DMS114 treated with DMSO at 0.1 percent for 48 hours (cell line): ENCODE results near the gene LRRC3C.
"Not testable (repeated sequence)": the region's sequence is repeated elsewhere in the genome, so short reads cannot be mapped to it uniquely, and the experiment has no call there.

Experiments
- DNase-seq: peaks from one replicate; lab custom pipeline; 2025; ENCODE audit not compliant: unreplicated experiment; lab: John Stamatoyannopoulos, UW

Gene LRRC3C, protein sequence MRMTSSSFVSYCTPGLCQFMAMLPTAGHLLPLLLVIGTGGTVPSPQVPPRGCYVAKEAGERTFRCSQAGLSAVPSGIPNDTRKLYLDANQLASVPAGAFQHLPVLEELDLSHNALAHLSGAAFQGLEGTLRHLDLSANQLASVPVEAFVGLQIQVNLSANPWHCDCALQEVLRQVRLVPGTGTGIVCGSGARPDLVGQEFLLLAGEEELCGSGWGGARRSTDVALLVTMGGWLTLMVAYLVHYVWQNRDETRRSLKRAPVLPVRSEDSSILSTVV

DNA sequence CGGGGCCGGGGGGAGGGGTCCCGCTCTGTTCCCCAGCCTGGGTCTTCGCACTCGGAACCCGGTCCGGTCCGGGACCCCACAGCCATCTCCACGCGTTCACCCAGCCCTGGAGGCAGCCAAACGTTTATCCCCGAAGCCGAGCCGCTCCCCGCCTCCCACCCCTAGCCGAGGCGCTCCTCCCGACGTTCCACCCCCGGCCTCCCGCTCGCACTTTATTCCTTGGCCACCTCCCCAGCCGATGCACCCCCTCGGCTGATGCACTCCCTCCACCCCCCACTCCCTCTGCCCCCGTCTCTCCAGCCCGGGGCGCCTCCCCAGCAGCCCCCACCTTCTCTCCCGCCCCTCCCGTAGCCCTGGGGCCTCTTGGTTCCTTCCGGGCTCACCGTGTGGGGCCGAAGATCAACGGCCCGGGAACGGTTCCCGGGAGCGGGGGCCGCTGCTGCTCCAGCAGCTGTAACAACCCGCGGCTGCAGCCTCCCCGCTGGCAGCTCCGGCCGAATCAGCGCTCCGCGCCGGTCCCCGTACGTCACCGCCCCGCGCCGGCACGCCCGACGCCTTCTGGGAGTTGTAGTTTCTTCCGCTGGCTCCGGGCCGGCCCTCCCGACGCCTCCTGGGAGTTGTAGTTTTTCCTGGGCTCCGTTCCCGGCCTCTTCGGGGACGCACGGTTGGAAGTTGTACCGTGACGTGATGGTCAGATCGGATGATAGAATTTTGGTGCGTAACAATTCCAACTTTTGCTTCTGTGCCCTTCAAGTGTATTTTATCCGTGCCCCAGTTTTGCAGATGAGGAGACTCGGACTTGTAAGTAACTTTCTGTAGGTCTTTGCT lies at the start of gene LRRC3C, which contains the start of gene ORMDL3:
Gene LRRC3C, plus strand, starts transcription at position 632 of the 828 bp plus-strand sequence. CDS start 13,792 bp downstream, outside the sequence.
Gene ORMDL3, minus strand, starts transcription at position 501 of the 828 bp plus-strand sequence. CDS start 3,398 bp downstream, outside the sequence.
- DNase-seq, result peak; percentile 93

DNA sequence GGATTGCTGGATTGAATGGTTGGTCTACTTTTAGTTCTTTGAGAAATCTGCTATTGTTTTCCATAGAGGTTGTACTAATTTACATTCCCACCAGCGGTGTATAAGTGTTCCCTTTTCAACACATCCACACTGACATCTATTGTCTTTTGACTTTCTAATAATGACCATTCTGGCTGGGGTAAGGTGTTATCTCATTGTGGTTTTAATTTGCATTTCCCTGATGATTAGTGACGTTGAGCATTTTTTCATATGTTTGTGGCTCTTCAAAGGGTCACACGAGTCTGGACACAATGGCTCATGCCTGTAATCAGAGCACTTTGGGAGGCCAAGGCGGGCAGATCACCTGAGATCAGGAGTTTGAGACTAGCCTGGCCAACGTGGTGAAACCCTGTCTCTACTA lies 41.4 kb upstream of the LRRC3C start:
- not testable (repeated sequence) for DNase-seq

DNA sequence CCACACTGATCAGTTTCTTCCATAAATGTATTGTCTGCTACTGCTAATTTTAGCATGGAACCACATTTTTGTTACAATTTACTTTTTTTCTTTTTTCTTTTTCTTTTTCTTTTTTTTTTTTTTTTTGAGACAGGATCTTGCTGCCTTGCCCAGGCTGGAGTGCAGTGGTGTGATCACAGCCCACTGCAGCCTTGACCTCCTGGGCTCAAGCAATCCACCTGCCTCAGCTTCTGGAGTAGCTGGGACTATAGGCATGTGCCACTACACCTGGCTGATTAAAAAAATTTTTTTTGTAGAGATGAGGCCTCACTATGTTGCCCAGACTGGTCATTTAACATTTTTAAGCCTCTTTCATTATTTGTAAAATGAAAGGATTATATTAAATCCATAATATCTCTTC lies 40.5 kb upstream of the LRRC3C start:
- DNase-seq, result no peak

DNA sequence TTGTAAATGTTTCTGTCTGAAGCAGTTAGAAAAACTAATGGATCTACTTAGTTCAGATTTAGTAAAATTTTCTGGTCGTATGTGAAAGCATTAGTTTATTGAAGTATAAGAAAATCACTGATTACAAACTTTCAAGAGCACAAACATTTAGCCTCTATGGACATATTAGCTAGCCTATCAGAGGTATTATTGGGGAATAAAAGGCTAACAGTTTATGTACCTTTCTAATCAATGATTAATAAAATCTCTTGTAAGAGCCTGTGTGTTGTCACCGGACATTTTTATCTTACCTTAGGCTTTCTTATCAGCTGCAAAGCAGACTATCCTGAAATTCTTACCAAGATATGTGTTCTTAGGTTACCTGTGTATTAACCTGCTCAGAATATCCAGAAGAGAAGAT lies 38.3 kb upstream of the LRRC3C start:
- no peak for DNase-seq

DNA sequence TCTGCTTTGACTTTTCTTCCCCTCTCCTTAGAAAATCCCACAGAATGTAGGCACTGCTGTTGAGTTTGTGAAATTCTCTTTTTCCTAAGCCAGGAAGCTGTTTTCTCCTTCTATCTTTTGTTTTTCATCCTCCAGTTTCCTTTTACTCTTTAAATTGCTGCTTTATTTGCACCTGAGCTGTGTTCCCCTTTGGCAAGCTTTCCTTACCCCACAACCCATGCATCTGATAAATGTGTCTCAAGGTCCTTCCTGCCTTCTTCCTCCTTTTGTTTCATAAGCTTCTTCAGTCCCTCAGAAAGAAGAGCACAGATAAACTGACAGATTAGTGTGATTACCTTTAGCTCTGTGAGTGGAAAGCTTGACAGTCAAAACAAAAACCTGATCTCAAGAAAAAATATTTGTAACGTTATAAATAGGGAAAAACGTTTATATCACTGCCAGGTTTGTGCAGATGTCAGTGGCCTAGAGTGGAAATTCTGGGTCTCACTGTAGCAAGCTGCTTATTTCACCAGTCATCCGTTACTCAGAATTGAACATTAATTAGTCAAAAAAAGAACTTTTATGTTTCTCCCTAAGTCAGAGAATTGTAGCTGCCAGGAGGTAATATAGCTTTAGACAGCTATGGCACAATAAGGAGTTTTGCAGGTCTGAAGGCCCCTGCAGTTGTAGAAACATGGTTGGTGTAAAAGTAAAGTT lies 32.7 kb upstream of the LRRC3C start:
- no peak for DNase-seq

DNA sequence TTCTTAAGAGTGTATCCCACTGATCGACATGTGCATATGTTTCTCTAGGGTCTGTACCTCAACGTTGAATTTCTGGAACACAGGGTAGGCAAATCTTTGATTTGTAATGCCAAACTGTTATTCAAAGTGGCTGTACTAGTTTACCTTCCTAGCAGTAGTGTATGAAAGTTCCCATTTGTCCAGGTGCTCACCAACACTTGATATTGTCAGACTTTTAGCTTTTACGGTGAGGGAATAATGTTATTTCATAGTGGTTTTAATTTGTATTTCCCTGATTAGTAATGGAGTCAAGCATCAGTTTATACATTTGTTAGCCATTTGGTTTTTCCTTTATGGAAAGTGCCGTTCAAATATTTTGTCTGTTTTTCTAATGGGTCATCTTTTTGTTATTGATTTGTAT lies 29.4 kb upstream of the LRRC3C start:
- DNase-seq, result no peak

DNA sequence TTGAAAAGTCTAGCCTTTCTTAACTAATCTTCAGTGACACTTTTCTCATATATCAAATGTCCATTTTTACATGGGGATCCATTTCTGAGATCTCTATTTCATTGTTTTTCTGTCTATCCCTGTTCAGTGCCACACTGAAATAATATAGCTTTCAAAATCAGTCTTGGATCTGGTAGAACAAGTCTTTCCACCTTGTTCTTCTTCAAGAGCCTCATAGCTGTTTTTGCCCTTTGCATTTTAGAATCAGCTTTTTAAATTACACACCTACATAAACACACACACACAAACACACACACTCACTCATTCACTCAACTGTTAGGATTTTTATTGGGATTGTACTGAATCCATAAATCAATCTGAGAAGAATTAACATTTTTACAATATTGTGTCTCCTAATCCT lies 28.3 kb upstream of the LRRC3C start:
- DNase-seq, result no peak

DNA sequence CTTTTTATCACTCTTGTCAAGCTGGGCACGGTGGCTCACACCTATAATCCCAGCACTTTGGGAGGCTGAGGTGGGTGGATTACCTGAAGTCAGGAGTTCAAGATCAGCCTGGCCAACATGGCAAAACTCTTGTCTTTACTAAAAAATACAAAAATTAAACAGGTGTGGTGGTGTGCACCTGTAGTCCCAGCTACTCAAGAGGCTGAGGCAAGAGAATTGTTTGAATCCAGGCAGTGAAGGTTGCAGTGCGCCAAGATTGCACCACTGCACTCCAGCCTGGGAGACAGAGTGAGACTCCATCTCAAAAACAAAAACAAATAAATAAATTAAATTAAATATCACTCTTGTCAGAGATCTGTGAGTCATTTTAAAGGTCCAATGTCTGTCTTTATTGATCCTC lies 25.5 kb upstream of the LRRC3C start:
- DNase-seq, result not testable (repeated sequence)

DNA sequence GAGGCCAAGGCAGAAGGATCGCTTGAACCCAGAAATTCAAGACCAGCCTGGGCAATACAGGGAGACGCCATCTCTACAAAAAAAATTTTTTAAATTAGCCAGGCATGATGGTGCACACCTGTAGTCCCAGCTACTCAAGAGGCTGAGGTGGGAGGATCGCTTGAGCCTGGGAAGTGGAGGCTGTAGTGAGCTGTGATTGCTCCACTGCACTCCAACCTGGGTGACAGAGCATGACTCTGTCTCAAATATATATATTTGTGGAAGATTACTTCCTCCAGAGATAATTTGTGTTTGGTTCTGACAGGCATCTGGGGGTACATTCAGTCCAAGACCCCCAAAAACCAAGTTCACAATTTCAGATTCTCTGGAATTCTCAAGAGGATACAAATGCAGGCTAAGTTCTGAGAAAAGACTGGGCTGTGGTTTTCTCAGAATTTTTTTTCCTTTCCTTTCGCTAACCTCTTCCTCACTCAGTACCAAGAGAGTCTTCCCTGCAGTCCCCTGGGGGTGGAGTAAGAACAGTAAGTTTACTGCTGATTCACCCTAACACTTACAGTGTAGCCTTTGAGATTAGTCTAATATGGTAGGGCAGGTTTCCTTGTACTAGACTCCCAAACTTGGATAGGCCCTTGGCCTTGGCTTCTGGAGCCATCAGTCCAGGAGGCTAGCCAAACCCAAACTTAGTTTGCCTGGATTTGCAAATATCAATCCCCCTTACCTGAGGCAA lies 24.2 kb upstream of the LRRC3C start:
- no peak for DNase-seq

DNA sequence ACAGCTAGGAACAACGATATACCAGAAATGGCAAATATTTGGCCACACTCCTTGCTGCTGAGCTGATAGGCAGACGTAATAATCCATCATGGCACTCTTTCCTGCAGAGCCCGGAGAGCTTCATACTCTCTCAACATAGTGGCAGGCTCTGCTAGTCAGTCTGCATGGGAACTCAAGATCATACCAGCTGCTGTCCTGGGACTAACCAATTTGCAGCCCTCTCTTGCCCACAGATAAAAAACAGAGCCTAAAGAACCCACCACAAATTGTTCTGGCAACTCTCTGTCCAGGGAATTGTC lies 22.6 kb upstream of the LRRC3C start:
- no peak for DNase-seq

DNA sequence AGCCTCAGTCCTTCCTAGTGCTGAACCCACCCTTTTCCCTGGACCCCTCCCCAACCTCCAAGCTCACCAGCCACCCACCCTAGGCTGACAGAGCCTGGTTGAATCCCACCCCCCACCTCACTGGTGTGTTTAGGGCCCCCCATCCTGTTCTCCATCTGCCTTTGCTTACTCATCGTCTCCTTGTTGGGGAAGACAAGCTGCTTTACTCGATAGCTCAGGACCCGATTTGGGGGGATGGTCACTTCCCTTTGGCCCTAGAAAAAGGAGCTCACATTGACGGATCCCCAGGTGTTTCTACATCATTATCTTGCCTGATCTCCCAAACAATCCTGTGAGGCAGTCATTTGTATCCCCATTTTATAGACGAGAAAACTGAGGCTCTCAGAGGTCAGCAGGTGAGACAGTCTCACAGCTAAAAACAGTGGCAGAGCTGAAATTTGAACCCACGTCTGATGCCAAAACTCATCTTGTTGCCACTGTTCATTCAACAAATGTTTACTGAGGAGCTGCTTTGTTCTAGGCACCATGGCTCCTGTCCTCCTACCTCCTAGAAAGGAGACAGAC lies 18.7 kb upstream of the LRRC3C start:
- no peak for DNase-seq

DNA sequence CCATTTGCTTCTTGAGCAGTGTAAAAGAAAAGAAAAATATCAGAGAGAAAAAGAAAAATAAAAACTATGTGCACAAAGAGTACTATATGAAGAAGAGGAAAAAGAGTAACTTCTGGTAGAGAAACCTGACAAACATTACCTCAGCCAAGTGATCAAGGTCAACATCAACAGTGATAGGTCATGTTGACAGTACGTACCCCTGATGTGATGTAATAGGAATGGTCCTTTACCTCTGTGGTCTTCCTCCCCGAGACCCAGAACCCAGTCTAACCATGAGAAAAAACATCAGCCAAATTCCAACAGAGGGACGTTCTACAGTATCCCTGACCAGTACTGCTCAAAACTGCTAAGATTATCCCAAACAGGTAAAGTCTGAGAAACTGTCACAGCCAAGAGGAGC lies 13.5 kb upstream of the LRRC3C start:
- DNase-seq, result no peak

DNA sequence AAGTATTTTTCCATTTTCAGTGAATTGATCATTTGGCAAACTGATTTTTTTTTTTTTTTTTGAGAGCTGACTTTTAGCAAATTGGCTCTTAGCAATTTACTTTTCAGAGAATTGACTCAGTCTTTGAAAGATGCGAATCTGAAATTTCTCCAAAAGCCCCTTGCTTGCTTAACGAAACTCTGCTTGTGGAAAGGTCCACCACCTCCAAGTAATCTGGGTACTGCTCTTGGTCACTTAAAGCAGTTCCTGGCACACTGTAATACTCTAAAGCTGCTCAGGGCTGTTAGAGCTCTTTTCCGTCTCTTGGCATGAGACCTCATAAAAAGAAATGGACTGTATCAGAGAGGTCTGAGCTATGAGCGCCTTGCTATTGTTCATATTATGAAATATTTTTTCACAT lies 12.0 kb upstream of the LRRC3C start:
- no peak for DNase-seq

DNA sequence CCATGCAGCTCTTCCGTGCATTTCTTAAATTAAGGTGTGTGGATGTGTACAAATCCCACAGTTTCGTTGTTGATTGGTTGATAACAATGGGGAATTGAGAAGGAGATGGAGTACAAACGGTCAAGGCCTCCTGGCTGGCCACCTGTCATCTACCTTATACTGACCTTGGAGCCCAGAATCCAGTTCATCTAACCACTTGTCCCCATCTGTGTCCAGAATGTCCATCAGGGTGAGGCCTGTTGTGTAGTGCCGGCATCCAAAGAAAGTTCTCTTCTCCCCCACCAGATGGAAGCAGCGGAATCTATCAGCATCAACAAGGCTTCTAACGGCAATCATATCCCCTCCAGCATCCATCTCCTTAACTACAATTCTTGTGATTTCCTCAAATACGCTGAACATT lies 10.6 kb upstream of the LRRC3C start:
- peak; percentile 47 for DNase-seq

DNA sequence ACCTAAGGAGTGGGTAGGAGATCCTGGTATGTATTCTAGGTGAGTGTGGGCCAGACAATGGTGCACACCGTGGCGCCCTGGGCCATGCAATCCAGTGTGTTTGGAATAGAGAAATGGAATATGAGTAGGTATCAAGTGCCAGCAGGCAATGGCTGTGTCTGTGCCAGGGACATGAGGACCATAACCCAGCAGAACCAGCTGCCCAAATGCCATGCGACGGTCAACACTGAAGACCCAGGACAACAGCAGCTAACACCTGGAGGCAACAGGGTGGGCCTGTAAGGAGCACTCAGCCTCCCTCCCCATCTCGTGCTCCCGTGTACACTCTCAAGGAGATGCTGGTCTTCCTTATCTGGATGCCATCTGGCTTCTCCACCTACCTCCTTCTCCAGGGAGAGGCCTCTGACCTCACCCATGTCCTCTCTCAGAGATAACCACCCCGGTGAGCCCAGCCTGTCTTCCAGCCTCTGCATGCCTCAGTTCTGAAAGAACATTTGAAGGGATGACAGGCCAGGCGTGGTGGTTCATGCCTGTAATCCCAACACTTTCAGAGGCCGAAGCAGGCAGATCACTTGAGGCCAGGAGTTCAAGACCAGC lies 8.3 kb upstream of the LRRC3C start:
- DNase-seq, result no peak

DNA sequence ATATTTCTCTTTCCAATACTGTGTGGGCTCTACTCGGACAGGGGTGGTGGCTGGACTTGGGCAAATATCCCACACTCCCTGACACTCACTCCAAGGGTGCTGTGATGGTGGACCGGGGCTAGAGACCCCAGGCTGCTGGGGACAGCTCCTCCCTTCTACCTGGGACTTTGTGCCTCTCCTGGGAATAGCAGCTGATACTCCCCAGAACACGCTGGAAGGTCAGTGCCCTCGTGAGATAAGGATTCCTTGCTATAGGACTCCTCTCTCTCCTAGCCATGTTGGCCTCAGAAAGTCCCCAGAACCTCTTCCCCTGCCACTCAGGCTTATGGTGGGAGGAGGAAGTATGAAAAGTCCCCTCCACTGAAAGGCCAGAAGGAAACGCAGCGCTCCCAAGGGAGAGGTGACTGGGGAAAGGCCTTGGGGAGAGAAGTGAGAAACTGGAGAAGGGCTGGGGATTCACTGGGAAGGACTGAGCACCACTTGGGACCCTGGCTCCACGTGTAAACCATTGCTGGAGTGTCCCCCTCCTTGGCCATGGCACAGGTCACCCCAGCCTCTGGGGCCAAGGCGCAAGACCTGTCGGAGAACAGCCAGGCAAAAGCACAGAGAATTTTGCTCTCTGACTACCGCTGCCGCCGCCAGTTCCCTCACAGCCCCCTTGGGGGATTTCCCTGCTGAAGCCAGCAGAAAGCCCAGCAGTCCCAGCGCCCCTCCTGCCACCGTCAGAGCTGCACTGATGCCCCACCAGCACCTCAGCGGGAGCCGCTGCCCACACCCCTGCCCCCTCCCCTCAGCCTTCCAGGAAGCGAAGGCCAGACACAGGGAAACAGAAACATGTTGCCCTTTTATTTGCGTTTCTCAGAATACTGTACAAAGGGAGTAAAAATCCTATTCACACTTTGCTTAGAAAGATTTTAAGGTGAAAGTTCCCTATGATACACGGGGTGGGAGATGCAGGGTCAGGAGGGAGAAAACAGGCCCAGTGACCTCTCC lies 7.0 kb upstream of the LRRC3C start:
- no peak for DNase-seq

DNA sequence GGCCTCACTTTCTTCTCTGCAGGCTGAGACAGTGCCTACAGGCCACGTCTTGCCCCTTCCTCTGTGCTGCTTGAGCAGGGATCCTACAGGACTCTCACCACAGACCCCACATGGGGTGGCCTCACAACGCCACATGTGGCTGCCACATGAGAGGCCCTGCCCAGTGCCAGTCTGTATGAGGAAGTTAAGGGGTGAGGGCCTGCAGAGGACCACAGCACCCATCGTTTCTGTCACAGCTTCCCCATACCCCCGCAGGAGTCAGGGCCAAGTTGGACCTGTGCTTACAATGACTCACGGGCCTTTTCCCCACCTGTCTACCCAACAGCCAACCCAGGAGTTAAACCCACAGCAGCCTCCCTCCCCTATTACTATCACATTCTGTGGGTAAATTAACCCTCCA lies 6.2 kb upstream of the LRRC3C start:
- DNase-seq, result no peak

DNA sequence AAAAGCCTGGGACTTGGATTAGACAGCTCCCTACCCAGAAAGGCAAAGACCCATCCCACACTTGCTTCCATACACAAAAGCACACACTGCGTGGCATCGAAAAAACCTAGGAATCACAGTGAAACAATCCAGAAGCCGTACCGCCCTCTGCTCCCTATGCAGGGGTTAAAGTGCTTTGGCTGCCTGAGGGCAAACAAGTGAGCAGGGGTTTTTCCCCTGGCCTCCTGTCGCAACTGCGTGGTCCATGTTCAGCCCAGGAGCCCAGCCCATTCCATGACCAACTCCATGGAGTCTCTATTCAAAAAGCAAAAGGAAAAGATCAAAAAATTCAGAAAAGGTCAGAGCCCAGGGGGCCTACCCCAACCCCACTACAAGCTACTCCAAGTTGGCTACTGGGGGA lies 5.5 kb upstream of the LRRC3C start:
- no peak for DNase-seq

DNA sequence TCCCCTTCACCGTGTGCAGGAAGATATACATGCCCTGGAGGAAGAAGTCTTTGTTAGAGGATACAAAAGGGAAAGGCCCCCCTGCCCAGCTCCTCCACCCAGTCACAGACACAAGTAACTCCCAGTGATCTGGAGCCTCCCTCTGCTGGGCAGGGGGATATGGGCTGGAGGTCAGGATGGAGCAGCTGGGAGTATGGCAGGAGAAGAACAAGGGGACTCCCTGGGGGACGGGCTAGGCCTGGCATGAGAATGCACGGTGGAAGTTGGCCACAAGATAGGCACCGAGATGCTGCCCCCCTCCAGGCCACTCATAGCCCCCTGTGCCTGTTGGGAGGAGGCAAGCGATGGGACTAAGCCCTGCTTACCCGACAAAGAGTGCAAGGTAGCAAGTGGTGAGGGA lies 4.3 kb upstream of the LRRC3C start:
- no peak for DNase-seq
